Breast epithelium (tissue), 4 donors: Measurements from ENCODE around the gene ADGB. TPM values are rescaled to one million over a fixed set of nuclear protein-coding genes. Genes with fewer than 3 reads are reported as not detected.

Experiments
- DNase-seq, 2 donors: peaks; one replicate each; pipeline ENCODE4 v3.0.0-alpha.2; 2019; ENCODE audit warnings: low spot score in 2 of 2
- H3K27ac ChIP-seq, 2 donors: fragments of 200-600 bp; sonication (generic) in 1 of 2; one replicate each; pipeline ENCODE4 v1.5.1; 2016 to 2019; ENCODE audit warnings: mild to moderate bottlenecking in 1 of 2
- H3K27me3 ChIP-seq, 2 donors: fragments of 200-600 bp; sonication (generic) in 1 of 2; one replicate each; pipeline versions ENCODE4 v1.5.1 to v1.6.0; 2017 to 2019; ENCODE audit warnings: control low read depth in 1 of 2, mild to moderate bottlenecking in 1 of 2
- H3K36me3 ChIP-seq: fragments of 200-600 bp; one replicate; pipeline ENCODE4 v1.5.1; 2019
- H3K4me1 ChIP-seq, 2 donors: fragments of 200-600 bp; sonication (generic); one replicate each; pipeline ENCODE4 v1.5.1; 2016 to 2019; ENCODE audit warnings: control low read depth in 1 of 2
- H3K4me3 ChIP-seq, 3 donors: fragments of 200-600 bp; sonication (generic); 1 replicate in 2 of 3; 2 replicates in 1 of 3; pipeline ENCODE4 v1.5.1; 2016 to 2019; ENCODE audit warnings: mild to moderate bottlenecking in 3 of 3, moderate library complexity in 2 of 3
- H3K9me3 ChIP-seq, 2 donors: fragments of 200-600 bp; sonication (generic) in 1 of 2; one replicate each; pipeline ENCODE4 v1.5.1; 2016 to 2019; ENCODE audit warnings: control low read depth in 1 of 2
- POLR2A ChIP-seq: fragments of 450-650 bp; IDR thresholded peaks from one replicate; pipeline ENCODE4 v1.6.1; 2016; ENCODE audit warnings: antibody characterized with exemption, mild to moderate bottlenecking, moderate library complexity
- POLR2AphosphoS5 ChIP-seq, 3 donors: sonication (generic); formaldehyde crosslinking; IDR thresholded peaks; one replicate each; pipeline ENCODE4 v1.6.1; 2017; ENCODE audit warnings: antibody characterized with exemption in 3 of 3
- intact Hi-C: fragments of 100-400 bp; cut with DNase I; formaldehyde crosslinking; loops from one replicate; pipeline ENCODE4 v1.15.1; 2023; ENCODE audit warnings: low total_unique reads
- total RNA-seq, 3 donors: library from RNA; depleted of rRNA; stranded (reverse); fragments of >200 nt; gene quantifications; one replicate each; pipeline ENCODE4 v1.1.0, GENCODE V29; 2016
- TF ChIP-seq, protein P1 (sequence below), 3 donors: fragments of 450-650 bp; IDR thresholded peaks; one replicate each; pipeline ENCODE4 v1.5.1; 2016 to 2017; ENCODE audit warnings: antibody characterized with exemption in 3 of 3, mild to moderate bottlenecking in 3 of 3, moderate library complexity in 3 of 3

Gene ADGB
- total RNA-seq, 3 donors from 2014 or later: not detected

DNA sequence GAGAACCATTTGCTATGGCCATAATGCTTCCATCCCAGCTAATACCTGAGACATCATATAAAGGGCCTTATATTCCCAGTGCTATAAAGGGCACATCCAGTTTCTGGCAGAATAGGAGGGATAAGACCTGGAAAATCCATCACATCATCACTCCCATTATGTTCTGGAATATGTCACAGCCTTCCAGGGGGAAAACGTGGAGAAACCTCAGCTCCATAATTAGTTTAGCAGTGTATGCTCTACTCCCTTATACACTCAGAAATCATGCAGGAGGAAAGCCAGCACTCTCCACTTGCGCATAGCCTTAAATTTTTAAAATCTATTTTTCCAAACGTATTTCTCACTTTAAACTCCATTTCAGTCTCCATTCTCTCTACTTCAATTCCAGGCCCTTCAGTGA is 140.9 kb downstream of the ADGB start:
- intact Hi-C loops: no loop called here
- H3K4me1 ChIP-seq: no peaks in the 10 kb centered on the region
- TF ChIP-seq POLR2A (no peak), POLR2AphosphoS5 (IDR thresholded peaks at IDR 0.05) (no peak)
- TF ChIP-seq, protein P1, sequence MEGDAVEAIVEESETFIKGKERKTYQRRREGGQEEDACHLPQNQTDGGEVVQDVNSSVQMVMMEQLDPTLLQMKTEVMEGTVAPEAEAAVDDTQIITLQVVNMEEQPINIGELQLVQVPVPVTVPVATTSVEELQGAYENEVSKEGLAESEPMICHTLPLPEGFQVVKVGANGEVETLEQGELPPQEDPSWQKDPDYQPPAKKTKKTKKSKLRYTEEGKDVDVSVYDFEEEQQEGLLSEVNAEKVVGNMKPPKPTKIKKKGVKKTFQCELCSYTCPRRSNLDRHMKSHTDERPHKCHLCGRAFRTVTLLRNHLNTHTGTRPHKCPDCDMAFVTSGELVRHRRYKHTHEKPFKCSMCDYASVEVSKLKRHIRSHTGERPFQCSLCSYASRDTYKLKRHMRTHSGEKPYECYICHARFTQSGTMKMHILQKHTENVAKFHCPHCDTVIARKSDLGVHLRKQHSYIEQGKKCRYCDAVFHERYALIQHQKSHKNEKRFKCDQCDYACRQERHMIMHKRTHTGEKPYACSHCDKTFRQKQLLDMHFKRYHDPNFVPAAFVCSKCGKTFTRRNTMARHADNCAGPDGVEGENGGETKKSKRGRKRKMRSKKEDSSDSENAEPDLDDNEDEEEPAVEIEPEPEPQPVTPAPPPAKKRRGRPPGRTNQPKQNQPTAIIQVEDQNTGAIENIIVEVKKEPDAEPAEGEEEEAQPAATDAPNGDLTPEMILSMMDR (IDR thresholded peaks at IDR 0.05): no peak
- no peak overlapping the region for H3K4me3 ChIP-seq
- no peak for DNase-seq
- no peaks in the 10 kb centered on the region for H3K27me3 ChIP-seq
- H3K9me3 ChIP-seq: no peaks in the 10 kb centered on the region
- no peaks in the 10 kb centered on the region for H3K36me3 ChIP-seq
- no peak overlapping the region for H3K27ac ChIP-seq

DNA sequence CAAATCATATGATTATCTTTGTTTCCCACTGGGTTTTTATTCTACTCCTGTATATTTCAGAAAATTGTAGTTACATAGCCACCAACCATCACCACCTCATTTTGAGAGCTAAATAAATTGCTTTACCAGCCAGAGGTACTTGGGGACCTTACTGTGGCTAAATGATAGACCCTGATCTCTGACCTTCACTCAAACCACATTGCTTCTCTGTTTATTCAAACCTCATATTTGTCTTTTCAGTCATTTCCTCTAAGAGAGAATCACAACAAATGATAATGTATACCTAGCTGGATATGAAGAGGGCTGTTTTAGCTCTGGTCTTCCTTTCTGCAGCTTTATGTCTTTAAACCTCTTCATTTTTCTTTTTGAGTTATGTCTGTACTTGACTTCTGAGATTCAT is 142.8 kb downstream of the ADGB start:
- no peak overlapping the region for H3K27ac ChIP-seq
- DNase-seq: no peak
- intact Hi-C loops: no loop called here
- no peaks in the 10 kb centered on the region for H3K27me3 ChIP-seq
- no peak for TF ChIP-seq POLR2A
- TF ChIP-seq, protein P1 (IDR thresholded peaks at IDR 0.05): no peak
- TF ChIP-seq POLR2AphosphoS5 (IDR thresholded peaks at IDR 0.05): no peak
- H3K9me3 ChIP-seq: no peaks in the 10 kb centered on the region
- H3K36me3 ChIP-seq: no peaks in the 10 kb centered on the region
- no peaks in the 10 kb centered on the region for H3K4me1 ChIP-seq
- H3K4me3 ChIP-seq: no peak overlapping the region

DNA sequence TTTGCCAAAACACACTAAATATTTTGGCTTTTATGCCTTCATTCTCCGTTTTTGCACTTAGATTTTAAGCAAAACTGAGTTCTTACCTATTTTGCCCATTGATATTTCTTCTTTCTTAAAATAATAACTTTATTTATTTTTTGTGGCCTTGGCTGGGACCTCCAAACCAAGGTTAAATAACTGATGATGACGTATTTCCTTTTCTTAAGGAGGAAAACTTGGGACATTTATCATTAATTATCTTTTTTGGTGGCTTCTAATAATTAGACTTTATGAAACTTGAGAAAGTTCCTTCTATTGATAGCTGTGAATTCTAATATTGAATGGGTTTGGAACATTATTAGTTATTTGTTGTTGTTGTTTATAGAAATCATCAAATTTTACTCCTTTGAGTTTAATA is 154.5 kb downstream of the ADGB start:
- no peak for DNase-seq
- H3K4me1 ChIP-seq: no peaks in the 10 kb centered on the region
- intact Hi-C loops: no loop called here
- no peaks in the 10 kb centered on the region for H3K36me3 ChIP-seq
- H3K27me3 ChIP-seq: no peaks in the 10 kb centered on the region
- no peak overlapping the region for H3K4me3 ChIP-seq
- TF ChIP-seq POLR2A (no peak), POLR2AphosphoS5 (IDR thresholded peaks at IDR 0.05) (no peak)
- TF ChIP-seq, protein P1 (IDR thresholded peaks at IDR 0.05): no peak
- no peak overlapping the region for H3K27ac ChIP-seq
- H3K9me3 ChIP-seq: no peaks in the 10 kb centered on the region

DNA sequence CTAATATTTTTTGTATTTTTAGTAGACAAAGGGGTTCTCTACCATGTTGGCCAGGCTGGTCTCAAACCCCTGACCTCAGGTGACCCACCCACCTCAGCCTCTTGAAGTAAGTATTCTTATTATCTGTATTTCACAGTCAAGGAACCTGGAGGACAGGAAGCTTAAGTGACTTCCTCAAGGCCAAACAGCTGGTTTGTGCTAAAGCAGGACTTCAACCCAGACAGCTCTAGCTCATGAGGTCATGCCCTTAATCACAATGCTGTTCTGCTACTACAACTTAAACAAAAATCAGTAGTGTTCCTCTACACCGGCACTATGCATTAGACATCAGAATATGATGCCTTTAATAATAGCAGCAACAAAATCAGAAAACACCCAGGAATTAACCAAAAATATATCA is 168.9 kb downstream of the ADGB start:
- no peak for DNase-seq
- Histone ChIP-seq H3K4me3 (no peak overlapping the region), H3K9me3 (no peaks in the 10 kb centered on the region), H3K27ac (no peak overlapping the region), H3K4me1 (no peaks in the 10 kb centered on the region), H3K27me3 (no peaks in the 10 kb centered on the region), H3K36me3 (no peaks in the 10 kb centered on the region)
- intact Hi-C loops: no loop called here
- no peak for TF ChIP-seq POLR2AphosphoS5 (IDR thresholded peaks at IDR 0.05)
- TF ChIP-seq, protein P1 (IDR thresholded peaks at IDR 0.05): no peak
- no peak for TF ChIP-seq POLR2A

DNA sequence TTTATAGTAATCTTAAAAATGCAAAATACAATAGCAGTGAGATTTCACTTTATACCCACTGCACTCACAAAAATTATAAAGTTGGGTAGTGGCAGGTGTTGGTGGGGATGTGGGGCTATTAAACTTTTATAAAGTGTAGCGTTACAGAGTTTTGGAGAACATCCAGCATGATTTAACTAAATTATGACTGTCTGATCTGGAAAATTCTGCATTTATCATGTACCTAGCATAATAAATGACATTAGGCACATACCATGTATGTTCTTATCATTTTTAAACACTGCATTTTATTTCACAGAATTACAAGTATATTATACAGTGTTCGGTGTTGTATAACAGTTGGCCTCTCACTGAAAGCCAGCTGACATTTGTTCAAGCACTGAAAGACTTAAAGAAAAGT is 169.9 kb downstream of the ADGB start:
- Histone ChIP-seq H3K27me3 (no peaks in the 10 kb centered on the region), H3K36me3 (no peaks in the 10 kb centered on the region), H3K27ac (no peak overlapping the region), H3K9me3 (no peaks in the 10 kb centered on the region), H3K4me3 (no peak overlapping the region), H3K4me1 (no peaks in the 10 kb centered on the region)
- no peak for DNase-seq
- TF ChIP-seq POLR2A (no peak), POLR2AphosphoS5 (IDR thresholded peaks at IDR 0.05) (no peak)
- TF ChIP-seq, protein P1 (IDR thresholded peaks at IDR 0.05): no peak
- intact Hi-C loops: no loop called here
